ENCODE measurements around the gene DLGAP1. TPM values are rescaled to one million over a fixed set of nuclear protein-coding genes. Genes with fewer than 3 reads are reported as not detected.

Gene DLGAP1
- total and polyA plus RNA-seq, 2 of the 8 experiments (the other 6 are each of a cell fraction or from before 2014, with no cell fraction given): 11.8 to 16.9 TPM

DNA sequence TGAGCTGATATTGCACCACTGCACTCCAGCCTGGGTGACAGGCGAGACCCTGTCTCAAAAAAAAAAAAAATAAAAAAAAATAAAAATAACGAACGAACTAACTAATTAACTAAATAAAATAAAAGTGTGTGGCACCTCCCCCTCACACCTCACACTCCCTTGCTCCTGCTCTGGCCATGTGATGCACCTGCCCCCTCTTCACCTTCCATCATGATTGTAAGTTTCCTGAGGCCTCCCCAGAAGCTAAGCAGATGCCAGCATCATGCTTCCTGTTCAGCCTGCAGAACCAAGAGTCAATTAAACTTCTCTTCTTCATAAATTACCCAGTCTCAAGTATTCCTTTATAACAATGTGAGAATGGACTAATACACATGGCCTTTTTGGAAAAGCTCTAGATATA, 773.0 kb downstream of the DLGAP1 start:
- no peak for FAIRE-seq
- Histone ChIP-seq H3K27ac (ENCODE audit: low read depth, low read length) (no peak overlapping the region), H4K20me1 (replicated peaks in 1 of 2; ENCODE audit: control insufficient read depth in 1 of 2, insufficient read depth in 2 of 2, low read length in 2 of 2) (no peaks in the 10 kb centered on the region), H3K23ac (ENCODE audit: insufficient read length) (no peak overlapping the region), H3K79me2 (ENCODE audit: control insufficient read depth in 1 of 2, insufficient read depth in 2 of 2, low read length in 2 of 2) (no peaks in the 10 kb centered on the region), H3K4me1 (replicated peaks in 1 of 4; ENCODE audit: control insufficient read depth in 3 of 4, insufficient read depth in 4 of 4, low read length in 3 of 4) (no peaks in the 10 kb centered on the region), H4K91ac (replicated peaks; ENCODE audit: insufficient read length, low read length) (no peak overlapping the region), H3K9ac (replicated peaks in 1 of 4; ENCODE audit: extremely low read depth in 1 of 4, low read depth in 3 of 4, low read length in 3 of 4) (no peak overlapping the region), H4K8ac (ENCODE audit: extremely low read depth, insufficient read depth, low read length) (no peak overlapping the region), H2AFZ (ENCODE audit: low read length) (no peak overlapping the region), H3K18ac (ENCODE audit: extremely low read depth, low read length) (no peak overlapping the region), H3K4me2 (ENCODE audit: insufficient read depth in 1 of 2, low read depth in 2 of 2, low read length in 2 of 2) (no peak overlapping the region), H3K9me3 (ENCODE audit: insufficient read depth in 2 of 2, low read depth in 1 of 2, low read length in 1 of 2) (no peaks in the 10 kb centered on the region), H3K14ac (ENCODE audit: insufficient read length) (no peak overlapping the region), H3K27me3 (replicated peaks in 1 of 4; ENCODE audit: control insufficient read depth in 3 of 4, extremely low read depth in 1 of 4, insufficient read depth in 3 of 4, low read length in 3 of 4) (no peaks in the 10 kb centered on the region), H2AK5ac (ENCODE audit: low read depth, low read length) (no peak overlapping the region), H3K4me3 (ENCODE audit: extremely low read depth in 1 of 4, insufficient read depth in 2 of 4, low read depth in 3 of 4, low read length in 4 of 4) (no peak overlapping the region), H3K4ac (replicated peaks; ENCODE audit: insufficient read length, low read depth, low read length) (no peak overlapping the region), H2BK5ac (ENCODE audit: low read depth, low read length) (no peak overlapping the region), H2BK12ac (ENCODE audit: low read depth, low read length) (no peak overlapping the region), H3K56ac (replicated peaks; ENCODE audit: insufficient read length, low read depth, low read length) (no peak overlapping the region), H2BK15ac (ENCODE audit: low read length) (no peak overlapping the region), H3K79me1 (ENCODE audit: low read depth, low read length) (no peaks in the 10 kb centered on the region), H2BK20ac (ENCODE audit: low read length) (no peak overlapping the region), H2BK120ac (replicated peaks; ENCODE audit: low read depth, low read length) (no peak overlapping the region), H3K23me2 (ENCODE audit: low read depth, low read length) (no peaks in the 10 kb centered on the region), H4K5ac (ENCODE audit: insufficient read length, low read depth, low read length) (no peak overlapping the region), H3K36me3 (ENCODE audit: control insufficient read depth in 2 of 4, insufficient read depth in 4 of 4, low read length in 3 of 4) (no peaks in the 10 kb centered on the region)
- POLR2A ChIA-PET (ENCODE audit: partially characterized antibody): no interaction called here
- no peak for DNase-seq (ENCODE audit: low read depth in 1 of 2, low spot score in 2 of 2)
- CTCF ChIA-PET (ENCODE audit: partially characterized antibody): interaction anchor here (0.9 to 1.8 kb wide), 2 partner anchors 10 to 16 kb away, joined by 3 to 8 read pairs; no protein-coding TSS in a partner anchor
- 96% methylated on average over 3 of the region's 3 CpGs; no CpG with 5 or more reads in 1 of the 2 experiments for WGBS, 2 experiments (ENCODE audit: extremely low coverage in 1 of 2, insufficient coverage in 1 of 2, insufficient read length in 1 of 2, insufficient replicate concordance in 2 of 2, low coverage in 1 of 2, low lambda C conversion rate in 2 of 2, missing lambda C conversion rate in 1 of 2)
- TF ChIP-seq KDM5A (IDR thresholded peaks at IDR 0.05; ENCODE audit: low read length) (no peak), SIX5 (IDR thresholded peaks at IDR 0.05; ENCODE audit: low read depth, low read length) (no peak), CREB1 (IDR thresholded peaks at IDR 0.05) (no peak), TAF7 (optimal IDR thresholded peaks at IDR 0.05; ENCODE audit: borderline replicate concordance, low read depth, low read length) (no peak), GTF2F1 (IDR thresholded peaks at IDR 0.05; ENCODE audit: borderline replicate concordance, low read depth, low read length) (no peak), JUN (IDR thresholded peaks at IDR 0.05; ENCODE audit: low read depth, low read length) (no peak), CHD1 (IDR thresholded peaks at IDR 0.05; ENCODE audit: low read depth, low read length) (no peak), TBP (IDR thresholded peaks at IDR 0.05; ENCODE audit: low read depth, low read length) (no peak), POU5F1 (IDR thresholded peaks at IDR 0.05; ENCODE audit: low read depth, low read length) (no peak), SRF (IDR thresholded peaks at IDR 0.05; ENCODE audit: low read depth, low read length) (no peak), POLR2AphosphoS5 (IDR thresholded peaks at IDR 0.05; ENCODE audit: low read depth, low read length) (no peak), KDM1A (IDR thresholded peaks at IDR 0.05; ENCODE audit: borderline replicate concordance, low read length) (no peak), EZH2 (IDR thresholded peaks at IDR 0.05; ENCODE audit: low read depth, low read length, severe bottlenecking) (no peak), PHF8 (conservative IDR thresholded peaks at IDR 0.05; ENCODE audit: low read depth, low read length) (no peak), MAX (IDR thresholded peaks at IDR 0.05) (no peak), RAD21 (IDR thresholded peaks at IDR 0.05 in 1 of 2, conservative IDR thresholded peaks at IDR 0.05 in 1 of 2; ENCODE audit: low read depth in 2 of 2, low read length in 2 of 2) (no peak)
